Hepatic stellate cell (primary cell): ENCODE measurements around the gene ATP6V1G1.

Experiments used
- DNase-seq: peaks from one replicate; pipeline ENCODE4 v3.0.0; 2011; ENCODE audit warnings: low spot score

Gene ATP6V1G1

DNA sequence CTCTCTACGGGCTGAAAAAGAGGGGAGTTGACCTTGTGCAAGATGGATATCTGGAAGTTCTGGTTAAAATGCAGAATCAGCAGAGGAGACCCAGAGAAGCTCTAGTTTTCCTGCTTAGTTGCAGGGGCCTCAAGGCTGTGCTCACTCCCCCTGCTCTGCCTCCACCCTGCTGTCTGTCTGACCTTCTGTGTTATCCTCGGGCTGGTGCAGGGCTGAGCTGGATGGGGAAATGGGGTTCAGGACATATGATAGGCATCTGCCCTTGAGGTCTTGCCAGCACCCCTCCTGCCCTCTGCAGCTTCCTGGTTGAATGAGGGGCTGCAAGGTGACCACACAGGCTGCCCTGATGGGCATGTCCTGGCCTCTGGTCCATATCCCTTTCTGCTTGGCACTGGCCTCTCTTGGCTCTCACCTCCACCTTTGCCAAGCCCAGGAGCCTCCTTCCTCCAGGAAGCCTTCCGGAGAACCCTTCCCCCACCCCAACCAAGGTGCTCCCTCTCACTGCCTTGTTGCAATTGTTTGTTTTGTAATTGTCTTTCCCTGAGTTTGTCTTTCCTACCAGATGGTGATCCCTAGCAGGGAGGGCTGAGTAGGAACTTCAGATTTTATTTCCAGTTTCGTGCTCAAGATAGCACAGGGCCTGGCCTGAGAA lies 24.8 kb downstream of the ATP6V1G1 start:
- DNase-seq, result no peak

DNA sequence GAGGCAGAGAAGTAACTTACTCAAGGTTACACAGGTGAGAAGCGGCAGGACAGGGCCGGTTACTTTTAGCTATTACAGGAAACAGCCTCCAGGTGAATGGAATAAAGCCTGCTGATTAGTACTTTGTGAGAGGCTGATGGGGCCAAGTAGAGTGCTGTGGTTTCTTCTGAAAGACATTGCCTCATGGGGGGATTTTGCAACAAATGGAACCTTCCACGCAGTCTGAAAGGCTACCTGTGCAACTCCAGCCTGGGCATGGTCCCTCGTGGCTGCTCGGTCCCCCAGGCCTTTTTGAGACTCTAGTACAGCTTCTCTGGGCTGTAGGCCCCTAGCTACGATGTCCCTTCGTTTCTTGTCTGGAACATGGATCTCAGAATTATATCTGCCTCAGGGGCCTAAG lies 25.5 kb downstream of the ATP6V1G1 start:
- DNase-seq, result no peak

DNA sequence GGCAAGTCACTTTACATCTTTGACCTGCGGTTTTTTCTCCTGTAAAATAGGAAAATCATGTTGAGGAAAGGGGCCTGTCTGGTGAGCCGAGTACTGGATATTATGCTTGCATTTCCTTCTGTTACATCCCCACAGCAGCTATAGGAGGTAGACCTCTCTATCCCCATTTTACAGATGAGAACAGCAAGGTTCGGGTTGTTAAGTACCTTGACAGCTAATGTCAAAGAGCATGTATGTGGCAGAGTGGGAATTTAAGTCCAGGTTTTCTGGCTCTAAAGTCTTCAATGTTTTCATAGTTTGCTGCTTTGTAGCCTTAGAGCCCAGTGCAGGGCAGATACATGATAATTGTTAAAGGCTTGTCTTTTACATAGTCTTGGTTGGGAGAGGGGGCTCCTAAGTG lies 26.4 kb downstream of the ATP6V1G1 start:
- no peak for DNase-seq

DNA sequence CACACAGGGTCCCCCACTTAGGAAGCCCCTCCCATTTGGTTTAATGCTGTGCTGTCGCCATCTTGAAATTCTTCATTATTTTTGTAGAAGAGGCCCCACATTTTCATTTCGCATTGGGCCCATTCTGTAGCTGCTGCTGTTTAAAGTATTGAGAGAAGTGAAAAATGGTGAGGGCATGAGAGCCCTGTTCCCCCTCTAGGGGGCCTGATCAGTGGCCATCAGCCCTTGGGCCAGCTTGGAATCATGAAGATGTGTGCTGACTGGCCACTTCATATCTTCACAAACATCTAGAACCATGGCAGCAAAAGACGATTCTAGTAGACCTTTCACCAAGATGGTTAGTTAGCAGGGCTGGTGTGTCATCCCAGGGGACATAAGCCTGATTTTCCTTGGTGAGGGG lies 26.8 kb downstream of the ATP6V1G1 start:
- DNase-seq, result no peak

DNA sequence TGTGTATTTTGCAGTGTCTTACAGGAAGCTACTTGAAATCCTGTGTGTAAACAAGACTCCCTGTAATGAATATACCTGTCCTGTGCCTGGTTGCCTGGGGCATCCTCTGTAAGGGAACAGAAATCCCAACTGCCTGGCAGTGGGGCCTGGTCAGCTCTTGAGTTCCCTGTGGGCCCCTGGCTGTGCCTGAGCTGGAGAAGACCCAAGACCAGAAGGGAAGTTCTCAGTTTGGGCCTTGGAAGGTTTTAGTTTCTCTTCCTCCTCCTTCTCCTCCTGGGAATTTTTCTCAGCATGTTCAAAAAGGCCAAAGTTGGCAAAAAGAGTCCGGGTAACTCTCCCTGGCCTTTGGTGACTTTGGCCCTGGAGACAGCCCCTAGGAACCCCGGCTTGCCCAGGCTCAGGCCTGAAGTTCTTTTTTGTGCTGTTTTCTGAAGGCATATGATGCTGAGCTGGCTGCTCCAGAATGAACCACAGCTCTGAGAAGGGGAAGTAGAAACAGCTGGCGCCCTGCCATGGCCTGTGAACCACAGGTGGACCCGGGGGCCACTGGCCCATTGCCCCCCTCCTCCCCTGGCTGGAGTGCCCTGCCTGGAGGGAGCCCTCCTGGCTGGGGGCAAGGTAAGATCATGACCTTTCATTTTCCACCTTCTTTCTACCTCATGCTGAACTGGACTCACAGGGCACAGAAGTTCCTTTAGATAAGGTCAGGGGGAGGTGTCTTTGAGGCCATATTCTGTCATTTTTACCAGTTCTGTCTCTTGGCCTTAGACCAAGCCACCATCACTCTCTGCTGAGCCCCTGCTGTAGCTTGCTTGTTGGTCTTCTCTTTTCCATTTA lies 29.3 kb downstream of the ATP6V1G1 start:
- no peak for DNase-seq

DNA sequence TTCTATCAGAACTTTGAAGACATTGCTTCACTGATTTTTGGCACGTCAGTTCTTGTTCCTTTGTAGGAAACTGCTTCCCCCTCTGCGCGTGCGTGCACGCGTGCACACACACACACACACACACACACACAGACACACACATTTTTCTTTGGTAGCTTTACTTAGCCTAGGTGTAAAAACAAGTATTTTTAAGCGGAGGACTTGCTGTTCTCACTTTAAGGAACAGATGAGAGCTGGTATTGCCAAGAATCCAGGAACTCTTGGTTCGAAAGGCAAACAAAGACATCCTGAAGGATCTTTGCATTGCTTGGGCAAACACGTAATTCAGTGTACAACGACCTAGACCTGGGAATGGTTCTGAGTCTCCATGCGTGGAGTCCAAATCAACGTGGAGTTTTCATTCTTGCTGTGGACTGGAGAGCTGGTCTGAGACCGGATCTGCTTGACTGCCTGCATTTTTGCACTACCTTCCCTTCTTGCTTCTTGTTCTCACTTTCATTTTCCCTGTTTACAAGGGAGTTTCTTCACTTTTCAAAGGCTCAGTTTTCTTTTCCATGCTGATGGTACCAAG lies 31.7 kb downstream of the ATP6V1G1 start:
- DNase-seq, result no peak

DNA sequence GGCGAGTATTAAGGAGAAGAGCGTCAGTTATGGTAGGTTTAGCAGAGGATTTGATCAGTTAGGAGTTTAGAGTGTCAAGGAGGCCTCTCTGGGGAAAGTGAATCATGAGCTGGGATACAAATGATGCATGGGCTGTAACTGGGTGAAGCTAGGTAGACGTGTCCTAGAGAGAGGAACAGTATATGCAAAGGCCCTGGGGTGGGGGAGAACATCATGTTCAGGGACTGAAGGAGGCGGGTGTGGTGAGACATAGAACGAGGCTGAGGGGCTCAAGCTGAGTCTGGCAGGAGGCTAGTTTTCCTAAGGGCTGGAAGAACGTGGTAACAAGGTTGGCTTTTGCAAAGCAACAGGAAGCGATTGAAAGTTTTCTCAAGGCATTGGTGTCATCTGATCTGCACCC lies 34.0 kb downstream of the ATP6V1G1 start:
- no peak for DNase-seq

DNA sequence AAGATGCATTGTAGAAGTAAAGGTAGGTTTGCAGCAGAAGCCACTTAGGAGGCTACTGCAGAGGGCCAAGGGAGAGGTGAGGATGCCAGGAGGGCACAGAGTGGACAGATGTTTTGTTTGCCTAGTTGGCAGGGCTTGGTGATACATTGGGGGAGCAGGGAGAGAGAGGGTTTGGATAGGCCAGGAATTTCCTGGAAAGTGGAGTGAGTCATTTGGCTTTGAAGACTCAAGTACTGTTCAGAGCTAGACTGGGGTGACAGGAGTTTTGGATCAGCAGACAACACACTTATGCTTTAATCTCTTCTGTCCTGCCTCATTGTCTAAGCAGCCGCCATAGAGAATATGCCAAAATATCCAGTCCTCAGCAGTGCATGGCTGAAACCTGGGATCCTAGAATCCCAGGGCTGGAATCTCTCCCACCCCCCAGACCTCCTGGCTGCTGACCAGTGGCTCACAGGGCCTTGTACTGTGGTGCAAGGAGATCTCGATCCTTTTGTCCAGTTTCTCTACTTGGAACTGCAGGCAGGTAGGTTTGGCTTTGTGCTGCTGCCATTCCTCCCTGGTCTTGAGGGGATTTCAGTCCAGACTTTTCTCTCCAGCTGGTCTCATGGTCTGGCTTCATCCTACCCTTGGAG lies 34.5 kb downstream of the ATP6V1G1 start:
- peak; percentile 77 for DNase-seq

DNA sequence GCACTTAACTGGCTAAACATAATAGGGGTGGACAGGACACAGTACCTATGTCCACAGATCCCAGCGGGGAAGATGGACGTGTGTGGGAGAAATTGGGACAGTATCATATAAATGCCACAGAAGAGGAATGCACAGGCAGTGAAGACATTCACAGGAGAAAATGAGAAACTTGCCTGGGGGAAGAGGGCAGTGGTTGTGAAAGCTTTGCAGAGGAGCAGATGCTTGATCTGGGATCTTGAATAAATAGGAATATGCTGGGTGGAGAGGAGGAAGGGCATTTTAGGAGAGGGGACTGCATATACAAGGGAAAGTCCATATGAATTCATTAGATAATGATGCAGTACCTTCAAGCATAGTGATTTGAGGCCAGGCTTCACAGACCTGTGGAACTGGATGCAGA lies 37.1 kb downstream of the ATP6V1G1 start:
- DNase-seq, result no peak

DNA sequence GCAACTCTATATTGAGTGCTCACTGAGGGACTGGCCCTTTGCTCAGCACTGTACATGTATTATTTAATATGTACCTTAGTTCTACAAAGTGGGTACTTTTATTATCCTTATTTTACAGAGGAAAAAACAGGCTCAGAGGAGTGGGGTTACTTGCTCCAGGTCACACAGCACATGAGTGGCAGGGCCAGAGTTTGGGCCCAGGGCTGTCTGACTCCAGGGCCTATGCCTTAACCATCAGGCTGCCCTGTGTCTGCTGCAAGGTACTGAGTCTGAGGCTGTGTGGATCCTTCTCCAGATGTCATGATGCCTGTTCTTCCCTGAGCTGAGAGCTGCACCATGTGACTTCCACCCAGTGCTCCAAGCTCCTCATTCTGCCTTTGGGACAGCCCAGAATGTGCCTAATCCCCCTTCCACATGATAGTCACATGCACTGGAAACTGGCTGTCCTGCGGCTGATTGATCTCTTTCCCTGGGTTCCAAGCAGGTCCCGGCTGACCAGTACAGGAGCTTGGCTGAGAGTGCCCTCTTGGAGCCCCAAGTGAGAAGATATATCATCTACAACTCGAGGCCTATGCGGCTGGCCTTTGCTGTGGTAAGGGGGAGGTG lies 38.9 kb downstream of the ATP6V1G1 start:
- DNase-seq, result no peak

DNA sequence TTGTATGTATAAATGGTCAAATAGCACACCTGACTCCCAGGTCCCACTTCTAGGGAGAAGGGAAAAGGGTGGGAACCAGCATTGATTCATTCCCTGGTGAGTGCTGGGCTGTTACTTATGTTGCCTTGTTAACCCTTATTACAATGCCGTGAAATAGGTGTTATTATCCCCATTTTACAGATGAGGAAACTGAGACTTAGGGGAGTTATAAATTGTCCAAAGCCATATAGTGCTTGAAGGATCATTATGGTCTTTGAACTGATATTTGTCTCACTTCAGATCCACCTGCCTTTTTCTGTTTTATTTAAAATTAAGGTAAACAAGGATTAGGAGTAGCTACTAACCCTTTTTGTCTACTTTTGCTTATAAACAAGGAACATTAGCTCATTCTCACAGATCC lies 40.0 kb downstream of the ATP6V1G1 start:
- DNase-seq, result no peak

DNA sequence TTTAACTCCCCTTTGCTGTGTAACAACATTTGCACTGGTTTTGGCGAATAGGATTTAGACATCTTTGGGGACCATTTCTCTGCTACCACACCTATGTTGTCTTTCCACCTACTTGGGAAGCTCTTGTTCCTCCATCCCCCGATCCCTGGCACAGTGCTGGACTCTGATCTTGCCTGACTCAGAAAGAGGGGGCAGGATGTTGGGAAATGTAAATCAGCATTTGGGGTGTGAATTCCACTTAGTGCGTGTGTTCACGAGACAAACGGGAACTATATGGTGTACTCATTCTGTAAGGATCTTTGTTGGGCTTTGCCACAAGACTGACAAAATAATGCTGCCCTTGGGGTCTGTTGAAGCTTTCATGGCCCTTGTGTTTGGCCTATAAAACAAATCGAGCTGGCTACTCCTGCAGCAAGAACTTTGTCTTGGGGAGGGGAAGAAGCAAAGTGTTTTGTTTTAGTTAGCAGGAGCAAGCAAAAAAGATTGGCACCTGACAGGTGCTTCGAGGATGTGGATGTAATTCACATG lies 42.1 kb downstream of the ATP6V1G1 start:
- DNase-seq, result no peak

DNA sequence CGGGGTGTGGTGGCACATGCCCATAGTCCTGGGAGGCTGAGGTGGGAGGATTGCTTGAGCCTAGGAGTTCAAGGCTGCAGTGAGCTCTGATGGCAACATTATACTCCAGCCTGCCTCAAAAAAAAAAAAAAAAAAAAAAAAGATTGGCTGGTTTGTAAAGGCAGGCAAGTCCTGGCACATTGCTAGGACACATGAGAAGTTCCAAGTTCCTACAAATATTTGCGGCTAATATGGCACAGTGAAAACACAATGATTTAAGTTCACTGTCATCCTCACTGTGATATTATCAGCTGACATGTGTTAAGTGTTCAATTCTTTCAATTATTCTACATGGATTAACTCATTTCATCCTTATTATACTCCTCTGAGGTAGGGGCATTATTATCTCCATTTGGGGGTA lies 43.6 kb downstream of the ATP6V1G1 start:
- no peak for DNase-seq

DNA sequence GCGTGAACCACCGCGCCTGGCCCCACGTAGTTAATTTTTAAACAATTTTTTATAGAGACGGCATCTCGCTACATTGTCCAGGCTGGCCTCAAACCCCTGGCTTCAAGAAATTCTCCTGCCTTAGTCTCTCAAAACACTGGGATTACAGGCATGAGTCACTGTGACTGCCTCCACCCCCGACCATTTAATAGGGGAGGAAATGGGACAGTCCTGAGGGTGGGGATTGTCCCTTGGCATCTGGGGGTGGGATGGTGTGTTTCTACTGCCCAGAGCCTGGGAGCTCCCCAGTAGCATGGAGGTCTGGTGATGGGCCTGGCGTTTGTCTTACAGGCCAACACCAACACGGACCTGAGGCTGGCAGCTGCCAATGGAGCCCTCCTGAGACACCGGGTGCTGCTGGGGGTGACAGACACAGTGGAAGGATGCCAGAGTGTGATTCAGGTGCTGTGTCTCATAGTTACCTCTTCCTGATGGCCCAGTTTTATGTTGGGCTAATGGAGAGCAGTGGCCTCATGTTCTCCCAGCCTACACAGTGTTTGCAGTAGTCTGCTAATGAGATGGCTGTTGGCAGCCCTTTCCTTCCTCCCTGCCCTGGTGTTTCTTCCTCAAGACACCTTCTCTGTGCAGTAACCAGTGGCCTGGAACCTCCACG lies 46.0 kb downstream of the ATP6V1G1 start:
- DNase-seq, result no peak

DNA sequence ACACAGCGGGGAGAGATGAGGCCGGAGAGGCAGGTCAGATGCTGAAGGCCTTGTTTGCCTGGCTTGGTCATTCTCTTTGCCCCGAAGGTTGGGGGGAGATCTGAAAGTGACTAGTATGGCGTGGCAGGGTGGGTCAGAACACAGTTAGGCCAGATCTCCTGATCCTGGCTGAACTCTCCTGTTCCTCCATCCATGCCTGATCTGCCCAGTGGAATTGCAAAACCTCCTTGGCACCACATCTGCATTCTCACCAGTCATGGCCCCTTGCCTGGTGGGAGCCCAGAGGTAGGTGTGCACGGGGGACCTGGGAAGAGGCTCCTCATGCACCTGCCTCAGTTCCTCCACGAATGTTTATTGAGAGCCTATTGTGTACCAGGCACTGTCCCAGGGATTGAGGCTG lies 46.8 kb downstream of the ATP6V1G1 start:
- no peak for DNase-seq

DNA sequence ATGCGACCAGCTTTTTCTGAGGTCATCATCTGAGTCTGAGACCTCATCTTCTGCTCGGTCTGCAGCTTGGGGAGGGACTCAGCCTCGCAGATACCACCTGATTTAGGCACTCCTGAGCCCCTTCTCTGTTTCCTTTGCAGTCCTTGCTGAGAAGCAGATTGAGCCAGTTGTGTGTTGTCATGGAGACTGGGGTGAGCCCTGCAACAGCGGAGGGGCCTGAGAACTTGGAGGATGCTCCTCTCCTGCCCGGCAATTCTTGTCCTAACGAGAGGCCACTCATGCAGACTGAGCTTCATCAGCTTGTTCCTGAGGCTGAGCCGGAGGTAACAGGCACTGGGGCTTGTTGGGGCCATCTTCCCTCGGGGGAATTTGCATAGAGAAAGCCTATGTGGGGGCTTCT lies 50.8 kb downstream of the ATP6V1G1 start:
- DNase-seq, result no peak

DNA sequence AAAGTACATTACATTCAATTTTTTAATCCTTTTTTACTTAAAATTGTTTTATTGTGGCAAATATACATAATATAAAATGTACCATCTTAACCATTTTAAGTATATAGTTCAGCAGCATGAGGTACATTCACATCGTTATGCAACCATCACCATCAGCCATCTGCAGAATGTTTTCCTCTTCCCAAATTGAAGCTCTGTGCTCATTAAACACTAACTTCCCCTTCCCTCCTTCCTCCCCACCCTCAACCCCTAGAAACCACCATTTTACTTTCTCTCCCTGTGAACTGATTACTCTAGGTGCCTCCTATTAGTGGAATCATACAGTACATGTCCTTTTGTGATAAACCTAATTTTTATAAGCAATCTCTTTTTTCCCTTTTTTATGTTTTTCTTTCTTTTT lies 54.4 kb downstream of the ATP6V1G1 start:
- no peak for DNase-seq

DNA sequence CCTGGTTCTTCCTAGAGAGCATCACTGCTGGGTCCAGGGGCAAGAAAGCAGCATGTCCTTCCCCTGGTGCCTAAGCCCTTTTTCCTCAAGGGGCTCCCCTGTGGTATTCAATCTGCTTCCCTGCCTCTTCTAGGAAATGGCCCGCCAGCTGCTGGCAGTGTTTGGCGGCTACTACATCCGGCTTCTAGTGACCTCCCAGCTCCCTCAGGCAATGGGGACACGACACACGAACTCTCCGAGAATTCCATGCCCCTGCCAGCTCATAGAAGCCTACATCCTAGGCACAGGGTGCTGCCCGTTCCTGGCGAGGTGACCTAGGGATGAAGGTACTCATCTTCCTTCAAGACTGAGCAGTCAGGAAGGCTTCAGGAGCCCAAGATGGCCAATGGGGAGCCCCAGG lies 55.4 kb downstream of the ATP6V1G1 start:
- no peak for DNase-seq

DNA sequence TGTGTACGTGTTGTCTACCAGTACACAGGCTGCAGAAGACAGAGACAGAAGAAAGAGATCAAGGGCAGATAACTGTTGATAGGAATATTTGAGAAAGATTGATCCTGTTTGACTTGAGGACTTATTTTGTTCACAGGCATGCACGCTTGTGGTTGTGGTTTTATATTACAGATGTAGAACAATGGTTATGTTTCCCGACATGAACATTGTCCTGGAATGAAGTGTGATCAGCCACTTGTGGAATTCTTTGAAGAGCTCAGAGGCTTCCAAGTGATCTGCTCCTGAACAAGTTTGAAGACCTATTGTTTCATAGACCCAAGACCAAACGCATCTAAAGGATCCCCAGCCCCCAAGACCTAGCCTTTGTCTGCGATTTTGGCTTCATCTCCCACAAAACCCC lies 56.3 kb downstream of the ATP6V1G1 start:
- DNase-seq, result no peak
